PC-3 (cell line): Measurements from ENCODE around the gene R3HDM2.

Experiments
- CTCF ChIP-seq: fragments of 300-600 bp; sonication (generic); conservative IDR thresholded peaks from 2 replicates; pipeline ENCODE4 v1.5.1; 2017; ENCODE audit warnings: antibody characterized with exemption, low read depth, mild to moderate bottlenecking, low read length
- EZH2phosphoT487 ChIP-seq: fragments of 300-600 bp; sonication (generic); IDR thresholded peaks from 2 replicates; pipeline ENCODE4 v1.6.1; 2018; ENCODE audit warnings: mild to moderate bottlenecking, antibody characterized with exemption, low read length, borderline replicate concordance

GRCh38 chr12:57415088-57415487 is 15.8 kb downstream of the R3HDM2 start:
- no peak for TF ChIP-seq CTCF
- no peak for TF ChIP-seq EZH2phosphoT487
